NCI-H1092 treated with DMSO at 0.1 percent for 48 hours (cell line): ENCODE data around the gene SPATS2.

Experiments used
- DNase-seq: peaks from one replicate; lab custom pipeline; 2025; lab: John Stamatoyannopoulos, UW

The SPATS2 gene

DNA sequence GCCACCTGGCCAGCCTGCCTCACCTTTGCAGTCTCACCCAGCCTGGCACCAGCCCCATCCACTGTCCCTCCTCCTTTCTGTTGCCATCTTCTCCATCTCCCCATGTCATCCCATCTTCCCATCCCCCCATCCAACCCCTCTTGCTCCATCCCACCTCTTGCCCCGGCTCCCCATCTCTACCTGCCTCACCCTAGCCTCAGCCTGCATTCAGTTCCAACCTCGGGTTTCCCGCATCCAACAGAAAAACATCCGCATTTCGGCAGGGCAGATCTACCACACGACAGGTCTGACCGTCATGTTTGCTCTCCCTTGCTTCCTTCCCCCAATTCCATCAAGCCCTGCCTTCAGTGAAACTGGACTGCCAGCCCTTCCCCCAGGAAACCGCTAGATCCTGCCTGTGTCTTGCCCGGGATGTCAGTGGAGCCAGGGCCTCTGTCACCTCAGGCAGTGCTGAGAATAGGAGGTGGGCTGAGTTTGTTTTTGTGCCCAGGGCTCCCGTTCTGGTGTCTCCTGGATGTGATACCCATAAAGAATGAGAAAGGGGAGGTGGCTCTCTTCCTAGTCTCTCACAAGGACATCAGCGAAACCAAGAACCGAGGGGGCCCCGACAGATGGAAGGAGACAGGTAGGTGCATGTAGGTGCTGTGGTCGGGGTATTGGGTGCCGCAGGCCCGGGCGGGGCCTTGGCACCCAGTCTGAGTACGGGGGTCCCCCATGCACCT is 174.0 kb downstream of the SPATS2 start:
- DNase-seq: no peak

GRCh38 chr12:49541911-49542505 is 174.7 kb downstream of the SPATS2 start:
- no peak for DNase-seq

DNA sequence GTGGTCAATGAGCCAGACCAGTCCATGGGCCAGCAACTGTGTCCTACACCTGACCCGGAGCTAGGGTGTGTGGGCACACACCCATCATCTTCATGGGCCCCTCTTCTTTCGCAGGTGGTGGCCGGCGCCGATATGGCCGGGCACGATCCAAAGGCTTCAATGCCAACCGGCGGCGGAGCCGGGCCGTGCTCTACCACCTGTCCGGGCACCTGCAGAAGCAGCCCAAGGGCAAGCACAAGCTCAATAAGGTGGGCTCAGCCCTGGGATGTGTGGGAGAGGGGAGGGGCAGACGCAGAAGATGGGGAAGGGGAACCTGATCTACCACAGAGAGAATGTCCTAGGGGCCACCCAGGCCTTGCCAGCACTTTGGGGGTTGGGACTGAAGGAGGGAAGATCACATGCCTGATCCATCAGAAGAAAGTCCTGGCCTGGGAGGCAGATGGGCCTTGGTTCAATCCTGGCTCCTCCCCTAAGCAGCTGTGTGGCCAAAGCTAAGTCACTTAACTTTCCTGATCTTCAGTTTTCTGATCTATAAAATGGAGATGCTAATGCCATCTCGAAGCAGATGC is 175.4 kb downstream of the SPATS2 start:
- DNase-seq: no peak

- no peak for DNase-seq
These were observed 176.1 kb downstream of the SPATS2 start for GRCh38 chr12:49543221-49543913.

DNA sequence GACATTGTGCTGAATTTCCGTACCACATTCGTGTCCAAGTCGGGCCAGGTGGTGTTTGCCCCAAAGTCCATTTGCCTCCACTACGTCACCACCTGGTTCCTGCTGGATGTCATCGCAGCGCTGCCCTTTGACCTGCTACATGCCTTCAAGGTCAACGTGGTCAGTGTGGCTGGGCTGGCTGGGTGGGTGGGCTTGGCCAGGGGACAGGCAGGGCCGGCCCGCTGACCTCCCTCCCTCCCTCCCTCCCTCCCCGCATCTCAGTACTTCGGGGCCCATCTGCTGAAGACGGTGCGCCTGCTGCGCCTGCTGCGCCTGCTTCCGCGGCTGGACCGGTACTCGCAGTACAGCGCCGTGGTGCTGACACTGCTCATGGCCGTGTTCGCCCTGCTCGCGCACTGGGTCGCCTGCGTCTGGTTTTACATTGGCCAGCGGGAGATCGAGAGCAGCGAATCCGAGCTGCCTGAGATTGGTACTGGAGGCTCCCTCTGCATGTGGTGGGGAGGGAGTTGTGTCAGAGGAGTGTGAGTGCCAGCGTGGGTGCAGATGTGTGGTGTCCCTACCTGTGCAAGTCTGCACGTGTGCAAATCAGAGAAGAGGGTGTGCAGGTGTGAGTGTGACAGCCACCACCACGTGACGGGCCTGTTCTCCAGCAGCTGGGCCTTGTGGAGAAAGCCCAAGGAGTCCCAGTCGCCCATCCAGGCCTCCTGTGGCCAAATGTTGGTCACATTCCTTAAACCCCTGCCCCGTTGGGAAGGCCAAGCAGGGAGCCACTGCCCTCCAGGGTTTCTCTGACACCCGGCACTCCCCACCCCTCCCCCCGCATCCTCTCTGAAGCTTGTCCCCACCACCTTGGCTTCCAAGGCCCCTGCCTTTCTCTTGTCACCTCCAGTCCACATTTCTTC is 176.9 kb downstream of the SPATS2 start:
- no peak for DNase-seq

DNA sequence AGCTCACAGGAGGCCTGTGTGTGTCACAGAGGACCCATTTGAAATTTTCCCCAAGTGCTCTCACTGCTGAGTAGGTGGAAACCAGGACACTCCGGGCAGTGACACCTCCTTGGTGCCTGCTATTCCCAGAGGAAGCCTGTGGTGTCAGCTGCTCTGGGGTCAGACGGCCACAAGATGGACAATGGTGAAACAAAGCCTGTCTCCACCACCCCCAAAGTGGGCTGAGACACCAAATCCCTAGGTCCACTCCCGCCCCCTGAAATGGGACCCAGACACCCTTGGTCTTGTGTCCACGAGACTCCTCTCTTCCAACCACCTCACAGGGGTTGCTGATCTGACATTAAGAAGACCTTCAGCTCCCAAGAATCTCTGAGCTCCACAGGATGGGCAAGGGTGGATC is 178.6 kb downstream of the SPATS2 start:
- DNase-seq: no peak

DNA sequence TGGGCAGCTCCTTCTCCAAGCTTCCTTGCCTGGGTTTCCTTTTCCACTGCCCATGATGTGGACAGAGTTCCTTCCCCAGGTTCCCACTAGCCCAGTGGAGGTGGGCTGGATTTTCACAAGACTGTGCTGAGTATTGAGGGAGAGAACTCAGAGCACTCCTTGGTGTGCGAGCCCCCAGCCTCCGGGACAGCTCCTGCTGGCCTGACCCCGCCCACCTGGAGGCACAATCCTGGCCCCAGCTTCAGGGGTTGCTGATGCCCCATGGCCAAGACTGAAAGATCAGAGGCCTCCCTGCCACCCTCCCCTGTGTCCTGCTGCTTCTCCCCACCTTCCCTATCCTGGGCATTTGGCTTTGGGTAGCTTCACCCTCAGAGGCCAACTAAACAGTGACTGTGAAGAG is 179.2 kb downstream of the SPATS2 start:
- DNase-seq: no peak

DNA sequence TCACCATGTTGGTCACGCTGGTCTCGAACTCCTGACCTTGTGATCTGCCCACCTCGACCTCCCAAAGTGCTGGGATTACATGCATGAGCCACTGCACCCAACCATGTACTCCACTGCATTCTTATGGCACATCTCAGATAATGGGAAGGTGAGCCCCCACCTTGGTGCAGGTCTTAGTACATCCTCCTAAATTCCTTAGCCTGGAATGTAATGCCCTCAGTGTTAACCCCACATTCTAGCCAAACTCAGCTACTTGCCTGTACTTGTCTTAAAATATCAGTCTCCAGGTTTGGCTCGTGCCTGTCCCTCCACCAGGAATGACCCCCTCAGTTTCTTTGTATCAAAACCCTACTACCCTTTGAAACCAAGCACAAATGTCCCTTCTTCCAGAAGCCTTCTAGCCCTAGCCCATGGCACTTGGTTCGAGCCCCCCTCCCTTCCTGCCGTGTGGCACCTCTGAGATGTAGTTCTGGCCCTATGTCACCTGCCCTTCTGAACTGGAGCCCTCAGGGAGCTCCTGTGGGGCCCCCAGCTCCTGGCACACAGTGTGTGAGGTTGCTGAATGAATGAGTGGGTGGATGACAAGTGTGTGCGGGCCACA is 179.9 kb downstream of the SPATS2 start:
- DNase-seq: no peak

DNA sequence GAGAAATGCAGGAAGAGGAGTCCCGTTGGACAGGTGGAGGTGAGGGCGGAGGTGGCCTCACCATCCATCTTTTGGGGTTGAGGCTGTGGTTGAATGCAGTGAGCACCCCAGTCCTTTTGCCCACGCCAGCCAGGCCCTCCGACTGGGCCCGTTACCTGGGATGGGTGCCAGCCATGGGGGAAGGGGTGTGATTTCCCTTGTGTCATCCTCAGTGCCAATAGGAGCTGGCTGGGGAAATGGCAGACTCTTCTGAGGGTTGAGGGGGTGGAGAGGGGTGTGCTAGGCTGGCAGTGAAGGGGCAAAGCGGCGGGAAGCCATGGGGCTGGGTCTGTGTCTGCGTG is 181.2 kb downstream of the SPATS2 start:
- DNase-seq: no peak

DNA sequence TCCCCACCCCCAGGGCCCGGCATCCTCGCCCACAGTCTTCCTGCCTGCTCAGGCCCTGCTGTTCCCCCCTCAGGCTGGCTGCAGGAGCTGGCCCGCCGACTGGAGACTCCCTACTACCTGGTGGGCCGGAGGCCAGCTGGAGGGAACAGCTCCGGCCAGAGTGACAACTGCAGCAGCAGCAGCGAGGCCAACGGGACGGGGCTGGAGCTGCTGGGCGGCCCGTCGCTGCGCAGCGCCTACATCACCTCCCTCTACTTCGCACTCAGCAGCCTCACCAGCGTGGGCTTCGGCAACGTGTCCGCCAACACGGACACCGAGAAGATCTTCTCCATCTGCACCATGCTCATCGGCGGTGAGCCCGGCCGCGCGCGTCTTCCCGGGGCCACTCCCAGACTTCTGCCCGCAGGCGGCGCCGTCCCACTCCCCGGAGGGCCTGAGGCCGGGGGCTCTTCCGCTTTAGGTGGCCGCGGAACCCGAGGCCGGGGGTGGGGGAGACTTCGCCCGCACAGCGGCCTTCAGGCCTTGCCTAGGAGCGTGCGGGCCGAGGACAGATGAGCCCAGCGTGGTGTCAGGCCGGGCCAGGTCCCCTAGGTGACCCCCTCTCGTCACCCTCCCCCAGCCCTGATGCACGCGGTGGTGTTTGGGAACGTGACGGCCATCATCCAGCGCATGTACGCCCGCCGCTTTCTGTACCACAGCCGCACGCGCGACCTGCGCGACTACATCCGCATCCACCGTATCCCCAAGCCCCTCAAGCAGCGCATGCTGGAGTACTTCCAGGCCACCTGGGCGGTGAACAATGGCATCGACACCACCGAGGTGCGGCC is 181.8 kb downstream of the SPATS2 start:
- DNase-seq: no peak

GRCh38 chr12:49549735-49550692 is 182.8 kb downstream of the SPATS2 start:
- DNase-seq: peak; percentile 12

DNA sequence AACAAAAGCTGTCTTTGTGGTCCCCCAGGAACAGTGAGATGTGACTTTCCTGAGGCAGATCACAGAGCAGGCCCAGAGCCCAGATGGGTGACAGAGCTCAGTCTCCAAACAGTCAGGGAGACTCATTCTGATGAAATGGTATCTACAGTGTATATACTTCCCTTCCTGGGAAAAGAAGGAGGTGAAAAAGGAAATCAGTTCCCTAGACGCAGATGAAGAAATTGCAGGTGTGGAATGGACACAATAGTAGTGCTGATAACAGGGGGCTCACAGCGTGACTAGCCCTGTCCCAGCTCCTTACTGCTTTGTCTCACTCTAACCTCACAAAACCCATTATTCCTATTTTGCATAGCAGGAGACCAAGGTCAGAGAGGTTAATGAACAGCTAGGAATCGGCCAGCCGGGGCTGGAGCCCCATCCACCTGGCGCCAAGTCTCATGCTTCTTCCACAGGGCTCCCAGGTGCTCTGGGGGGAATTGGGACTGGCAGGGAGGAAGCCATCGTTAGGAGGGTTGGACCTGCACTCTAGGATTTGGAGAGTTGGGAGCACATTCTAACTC is 183.5 kb downstream of the SPATS2 start:
- DNase-seq: no peak

DNA sequence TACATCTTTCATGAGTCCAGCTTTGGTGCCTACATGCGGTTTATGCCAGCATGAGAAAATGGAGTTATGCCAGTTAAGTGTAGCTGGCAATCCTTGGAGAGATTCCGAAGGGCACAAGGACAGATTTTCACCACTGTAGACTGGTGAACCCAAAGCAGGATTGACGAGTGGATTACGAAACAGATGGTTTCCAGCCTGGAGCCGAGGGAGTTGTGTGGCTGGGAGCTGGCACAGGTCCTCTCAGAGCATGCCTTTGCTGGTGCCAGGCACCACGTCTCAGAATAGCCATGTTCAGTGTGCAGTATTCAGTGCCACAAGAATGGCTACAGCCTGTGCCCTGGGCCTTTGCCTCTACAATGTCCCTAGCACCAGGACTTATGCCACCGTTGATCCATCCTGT is 184.8 kb downstream of the SPATS2 start:
- no peak for DNase-seq

DNA sequence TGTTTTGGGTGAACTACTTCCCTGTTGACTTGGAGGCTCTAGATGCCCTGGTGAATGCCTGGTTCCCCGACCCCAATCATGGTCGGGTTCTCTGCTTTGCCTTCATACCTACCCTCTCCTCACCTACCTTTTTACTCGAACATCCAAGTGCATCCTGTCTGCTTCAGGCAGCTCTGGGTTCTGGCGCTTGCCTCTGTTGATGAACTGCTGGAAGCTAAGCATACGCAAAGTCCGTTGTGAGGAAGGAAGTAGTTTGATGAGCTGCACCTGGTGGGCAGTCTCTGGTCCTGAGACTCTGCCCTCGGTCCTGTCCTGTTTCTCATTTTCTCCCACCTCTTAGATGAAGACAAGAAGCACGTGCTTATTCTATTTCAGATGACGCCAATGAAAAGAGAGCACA is 185.2 kb downstream of the SPATS2 start:
- no peak for DNase-seq

DNA sequence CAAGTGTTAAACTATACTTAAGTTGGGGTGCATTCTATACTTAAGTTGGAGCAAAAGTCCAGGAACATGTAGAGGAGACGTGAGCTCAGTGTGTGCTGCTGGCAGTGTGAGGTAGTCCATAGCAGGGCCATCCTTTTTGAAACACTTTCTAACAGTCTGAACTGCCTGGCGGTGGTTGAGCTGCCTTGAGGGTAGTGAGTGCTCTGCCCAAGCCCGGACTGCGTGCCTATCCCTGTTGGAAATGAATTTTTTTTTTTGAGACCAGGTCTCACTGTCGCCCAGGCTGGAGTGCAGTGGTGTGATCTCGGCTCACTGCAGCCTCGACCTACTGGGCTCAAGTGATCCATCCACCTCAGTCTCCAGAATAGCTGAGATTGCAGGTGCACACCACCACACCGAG is 185.6 kb downstream of the SPATS2 start:
- no peak for DNase-seq

DNA sequence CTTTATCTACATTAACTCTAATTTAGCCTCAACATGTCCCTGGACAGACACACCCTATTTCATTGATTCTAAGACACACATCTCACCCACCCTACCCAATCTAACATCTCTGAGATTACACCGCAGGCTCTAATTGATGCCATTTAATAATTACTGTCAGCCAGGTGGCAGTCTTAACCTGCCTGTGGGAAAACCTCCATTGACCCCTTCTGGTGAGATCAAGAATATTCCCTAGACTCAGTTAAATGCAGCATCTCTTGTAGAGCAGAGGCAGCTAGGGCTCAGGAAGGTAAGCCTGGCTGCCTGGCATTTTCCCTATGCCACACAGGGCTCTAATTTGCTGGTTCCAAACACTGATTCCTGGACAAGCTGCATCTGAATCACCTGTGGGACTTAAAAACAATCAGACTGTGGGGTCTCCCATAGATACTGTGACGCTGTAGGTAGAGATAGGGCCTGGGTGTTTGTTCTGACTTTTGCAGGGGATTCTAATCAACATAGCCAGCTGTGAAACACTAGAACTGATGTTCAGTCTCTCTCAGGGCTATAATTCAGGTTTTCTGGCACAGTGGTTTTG is 186.3 kb downstream of the SPATS2 start:
- DNase-seq: peak; percentile 8

DNA sequence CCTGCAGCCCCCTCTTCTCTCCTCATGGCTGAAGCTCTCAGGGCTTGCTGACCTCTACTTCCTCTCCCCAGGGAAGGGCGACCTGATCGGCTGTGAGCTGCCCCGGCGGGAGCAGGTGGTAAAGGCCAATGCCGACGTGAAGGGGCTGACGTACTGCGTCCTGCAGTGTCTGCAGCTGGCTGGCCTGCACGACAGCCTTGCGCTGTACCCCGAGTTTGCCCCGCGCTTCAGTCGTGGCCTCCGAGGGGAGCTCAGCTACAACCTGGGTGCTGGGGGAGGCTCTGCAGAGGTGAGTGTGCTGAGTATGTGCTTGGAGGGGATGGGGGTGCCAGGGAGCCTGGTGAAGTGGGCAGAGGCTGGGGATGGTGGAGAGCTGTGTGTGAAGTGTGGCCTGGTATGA is 187.0 kb downstream of the SPATS2 start:
- no peak for DNase-seq

DNA sequence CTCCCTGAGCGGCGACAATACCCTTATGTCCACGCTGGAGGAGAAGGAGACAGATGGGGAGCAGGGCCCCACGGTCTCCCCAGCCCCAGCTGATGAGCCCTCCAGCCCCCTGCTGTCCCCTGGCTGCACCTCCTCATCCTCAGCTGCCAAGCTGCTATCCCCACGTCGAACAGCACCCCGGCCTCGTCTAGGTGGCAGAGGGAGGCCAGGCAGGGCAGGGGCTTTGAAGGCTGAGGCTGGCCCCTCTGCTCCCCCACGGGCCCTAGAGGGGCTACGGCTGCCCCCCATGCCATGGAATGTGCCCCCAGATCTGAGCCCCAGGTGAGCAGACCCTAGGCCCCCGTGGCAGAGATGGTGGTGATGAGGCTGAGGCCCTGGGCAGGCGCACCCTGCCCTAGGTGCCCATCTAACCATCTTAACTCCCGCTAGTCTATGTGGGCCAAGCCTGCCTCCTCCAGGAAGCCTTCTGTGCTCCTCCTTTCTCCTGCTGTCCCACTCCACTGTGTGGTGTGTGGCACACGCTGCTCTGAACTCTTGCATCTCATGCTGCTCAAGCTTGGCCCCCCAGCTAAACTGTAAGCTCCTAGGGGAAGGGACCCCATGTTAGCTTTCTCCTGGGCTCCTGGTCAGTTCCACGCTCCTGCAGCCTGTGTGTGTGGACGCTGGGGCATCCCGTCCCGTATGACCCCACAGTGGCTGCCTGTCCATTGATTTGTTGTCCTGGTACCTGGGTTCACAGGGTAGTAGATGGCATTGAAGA is 188.5 kb downstream of the SPATS2 start:
- no peak for DNase-seq
